GM19463 (cell line): ENCODE data around the gene MAN1A2.
"Not testable (repeated sequence)": the region's sequence is repeated elsewhere in the genome, so short reads cannot be mapped to it uniquely, and the experiment has no call there.

Source experiments
- ATAC-seq: cut with Tn5 transposase; IDR thresholded peaks from one replicate; pipeline ENCODE4 v1.9.1; 2021; ENCODE audit warnings: mild to moderate bottlenecking, moderate library complexity; ENCODE audit not compliant: unreplicated experiment

The MAN1A2 gene

DNA sequence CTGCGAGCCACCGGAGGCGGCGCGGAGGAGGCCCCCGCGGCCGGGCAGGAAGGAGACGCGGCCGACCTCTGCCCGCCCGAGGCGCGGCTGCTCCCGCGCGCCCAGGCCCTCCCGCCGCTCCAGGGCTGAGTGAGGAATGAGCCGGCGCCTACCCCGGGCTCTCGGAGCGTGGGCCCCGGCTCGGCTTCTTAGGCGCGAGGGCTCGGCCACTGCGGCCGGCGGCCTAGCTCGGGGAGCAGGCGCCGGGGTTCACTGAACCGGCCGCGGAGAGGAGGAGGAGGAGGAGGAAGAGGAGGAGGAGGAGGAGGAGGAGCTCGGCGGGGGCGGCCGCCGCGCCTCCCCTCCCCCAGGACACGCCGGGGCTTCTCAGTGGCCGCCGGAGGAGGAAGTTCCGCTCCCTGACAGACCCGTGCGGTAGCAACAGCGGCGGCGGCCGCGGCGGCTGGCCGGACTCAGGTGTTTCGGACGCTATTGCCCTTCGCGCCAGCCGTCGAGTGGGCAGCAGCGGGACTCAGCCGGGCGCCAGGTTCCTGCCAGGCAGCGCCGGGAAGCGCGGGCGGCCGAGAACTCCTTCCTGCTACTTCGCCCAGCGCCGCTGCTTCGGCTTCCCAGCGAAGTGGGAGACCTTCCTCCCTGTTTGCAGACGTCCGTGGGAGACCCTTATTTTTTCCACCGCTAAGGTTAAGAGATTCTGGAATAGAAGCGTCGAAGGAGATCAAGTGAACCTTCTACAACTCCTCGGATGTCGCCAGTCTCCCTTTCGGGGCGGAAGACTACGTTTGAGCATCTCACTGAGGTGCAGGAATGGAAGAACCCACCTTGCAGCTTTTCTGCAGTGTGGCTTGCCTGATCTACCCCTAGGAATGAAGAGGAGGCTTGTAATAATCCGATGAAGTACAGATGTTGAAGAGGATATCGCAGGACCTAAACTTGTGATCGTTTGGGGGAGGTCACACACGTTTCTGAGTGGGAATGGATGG, at the start of gene MAN1A2:
TSS of gene MAN1A2 (plus strand) at position 404 of the 980 bp plus-strand sequence. CDS start 735 bp downstream, outside the sequence.
- peak; percentile 67 for ATAC-seq

DNA sequence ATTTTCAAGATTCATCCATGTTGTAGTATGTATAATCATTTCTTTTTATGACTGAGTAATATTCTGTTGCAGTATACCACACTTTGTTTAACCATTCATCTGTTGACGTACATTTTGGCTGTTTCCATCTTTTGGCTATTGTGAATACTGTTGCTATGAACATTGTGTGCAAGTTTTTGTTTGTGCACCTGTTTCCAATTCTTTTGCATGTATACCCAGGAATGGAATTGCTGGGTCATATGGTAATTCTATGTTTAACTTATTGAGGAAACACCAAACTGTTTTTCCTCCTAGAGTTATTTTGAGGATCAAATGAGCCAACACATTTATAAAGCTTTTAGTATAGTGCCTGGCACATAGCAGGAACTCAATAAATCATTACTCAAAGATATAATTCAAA, 49.2 kb upstream of the MAN1A2 start:
- no peak for ATAC-seq

DNA sequence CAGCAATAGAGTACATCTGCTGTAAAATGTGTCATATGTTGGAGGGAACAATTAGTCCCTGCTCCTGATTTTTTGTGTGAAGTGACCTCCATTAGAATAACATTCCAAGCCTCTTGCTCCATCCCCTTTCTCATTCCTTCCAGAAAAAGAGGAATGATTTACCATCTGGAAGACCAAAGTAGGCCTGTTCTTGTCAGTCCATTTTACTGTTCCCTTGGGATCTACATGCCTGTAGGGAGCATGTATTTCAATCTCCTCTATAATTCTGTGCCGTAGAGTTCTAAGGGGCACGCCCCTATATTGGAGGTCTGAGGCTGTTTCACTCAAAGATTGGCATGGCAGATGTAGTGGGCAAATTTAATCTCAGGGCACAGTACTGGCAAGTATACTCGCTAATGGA, 48.8 kb upstream of the MAN1A2 start:
- no peak for ATAC-seq

DNA sequence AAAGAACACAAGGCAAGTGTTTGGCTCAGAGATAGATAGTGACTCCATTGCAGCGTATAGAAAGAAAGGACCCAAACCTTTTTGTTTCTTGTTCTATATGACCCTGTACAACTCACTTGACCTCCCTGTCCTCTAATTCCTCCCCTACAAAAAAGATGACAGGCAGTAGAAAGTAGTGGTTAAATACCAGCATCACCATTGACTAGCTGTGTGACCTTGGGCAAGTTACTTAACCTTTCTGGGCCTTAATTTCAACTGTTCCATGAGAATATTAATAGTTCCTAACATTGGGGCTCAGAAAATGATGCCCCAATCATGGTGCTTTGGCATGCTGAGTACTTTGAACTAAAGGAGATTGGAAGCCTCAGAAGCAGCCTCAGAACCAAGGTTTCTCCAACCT, 46.7 kb upstream of the MAN1A2 start:
- ATAC-seq, result no peak

DNA sequence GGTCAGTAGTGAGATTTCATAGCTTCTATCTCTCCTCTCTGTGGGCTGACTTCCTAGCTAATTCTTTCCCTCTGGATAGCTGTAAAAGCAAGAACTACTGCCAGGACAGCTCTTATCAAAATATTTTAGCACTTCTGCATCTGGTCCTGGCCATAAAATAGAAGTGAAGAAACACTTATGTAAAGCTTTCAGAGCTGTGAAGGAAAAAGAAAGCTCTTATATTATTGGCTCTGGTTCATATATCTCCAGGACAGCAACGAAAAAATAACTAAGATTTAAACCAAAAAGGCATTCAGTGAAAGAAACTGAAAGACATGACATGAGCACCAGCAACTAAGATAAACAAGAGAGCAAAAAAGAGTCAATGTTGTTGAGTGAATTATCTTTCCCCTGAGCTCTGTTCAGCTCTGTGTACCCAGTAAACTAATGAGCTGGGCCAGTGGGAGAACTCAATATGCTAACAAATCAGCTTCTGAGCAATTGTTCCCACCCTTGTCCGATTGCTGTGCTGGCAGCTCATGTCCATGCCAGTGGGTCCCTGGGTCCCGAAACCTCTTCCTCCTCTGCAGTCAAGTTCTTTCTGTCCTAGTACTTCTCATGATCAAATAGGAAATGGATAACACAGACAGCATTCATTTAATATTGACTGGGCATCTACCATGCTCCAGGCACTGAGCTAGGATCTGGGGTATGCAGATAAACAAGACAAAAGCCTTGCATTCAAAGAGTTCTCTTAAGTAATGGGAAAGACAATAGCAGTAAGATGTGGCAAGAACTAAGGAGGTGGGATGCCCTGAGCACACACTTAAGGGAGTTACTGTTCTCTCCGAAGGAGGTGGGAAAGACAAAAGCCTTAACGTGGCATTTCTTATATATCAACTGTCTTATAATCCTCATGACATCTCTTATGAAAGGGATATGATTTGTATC, 45.3 kb upstream of the MAN1A2 start:
- no peak for ATAC-seq

DNA sequence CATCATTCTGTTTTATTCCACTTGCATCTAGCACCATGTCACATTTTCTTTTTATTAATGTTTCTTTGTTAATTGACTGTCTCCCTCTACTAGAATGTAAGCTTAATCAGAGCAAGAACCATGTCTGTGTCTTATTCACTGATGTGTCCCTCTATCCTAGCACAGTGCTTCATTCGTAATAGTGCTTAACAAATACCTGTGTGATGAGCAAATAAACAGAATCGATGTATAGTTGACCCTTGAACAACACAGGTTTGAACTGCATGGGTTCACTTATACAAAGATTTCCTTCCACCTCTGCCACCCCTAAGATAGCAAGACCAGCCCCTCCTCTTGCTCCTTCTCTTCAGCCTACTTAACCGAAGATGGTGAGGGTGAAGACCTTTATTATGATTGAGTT, 42.9 kb upstream of the MAN1A2 start:
- no peak for ATAC-seq

DNA sequence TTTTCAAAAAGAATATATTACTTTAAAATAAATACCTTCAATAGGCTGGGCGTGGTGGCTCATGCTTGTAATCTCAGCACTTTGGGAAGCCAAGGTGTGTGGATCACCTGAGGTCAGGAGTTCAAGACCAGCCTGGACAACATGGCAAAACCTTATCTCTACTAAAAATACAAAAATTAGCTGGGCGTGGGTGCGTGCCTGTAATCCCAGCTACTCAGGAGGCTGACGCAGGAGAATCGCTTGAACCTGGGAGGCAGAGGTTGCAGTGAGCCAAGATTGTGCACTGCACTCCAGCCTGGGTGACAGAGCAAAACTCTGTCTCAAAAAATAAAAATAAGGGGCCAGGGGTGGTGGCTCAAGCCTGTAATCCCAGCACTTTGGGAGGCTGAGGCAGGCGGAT, 41.2 kb upstream of the MAN1A2 start:
- not testable (repeated sequence) for ATAC-seq

DNA sequence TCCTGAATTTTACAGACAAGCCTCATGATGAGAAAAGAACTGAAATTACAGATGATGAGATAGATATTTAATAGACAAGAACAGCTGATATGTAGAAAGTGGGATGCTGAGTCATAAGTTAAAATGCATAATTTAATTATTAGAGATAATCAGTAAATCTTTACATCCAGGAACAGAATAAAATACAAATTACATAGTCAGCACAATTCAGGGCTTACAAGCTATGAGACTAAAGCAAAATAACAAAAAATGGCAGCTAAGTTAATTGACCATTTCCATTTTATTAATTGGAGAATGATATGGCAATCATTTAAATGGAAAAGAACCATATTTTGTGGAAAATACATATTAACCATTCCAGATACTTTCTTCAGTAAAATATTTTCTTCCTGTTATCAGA, 40.2 kb upstream of the MAN1A2 start:
- no peak for ATAC-seq

DNA sequence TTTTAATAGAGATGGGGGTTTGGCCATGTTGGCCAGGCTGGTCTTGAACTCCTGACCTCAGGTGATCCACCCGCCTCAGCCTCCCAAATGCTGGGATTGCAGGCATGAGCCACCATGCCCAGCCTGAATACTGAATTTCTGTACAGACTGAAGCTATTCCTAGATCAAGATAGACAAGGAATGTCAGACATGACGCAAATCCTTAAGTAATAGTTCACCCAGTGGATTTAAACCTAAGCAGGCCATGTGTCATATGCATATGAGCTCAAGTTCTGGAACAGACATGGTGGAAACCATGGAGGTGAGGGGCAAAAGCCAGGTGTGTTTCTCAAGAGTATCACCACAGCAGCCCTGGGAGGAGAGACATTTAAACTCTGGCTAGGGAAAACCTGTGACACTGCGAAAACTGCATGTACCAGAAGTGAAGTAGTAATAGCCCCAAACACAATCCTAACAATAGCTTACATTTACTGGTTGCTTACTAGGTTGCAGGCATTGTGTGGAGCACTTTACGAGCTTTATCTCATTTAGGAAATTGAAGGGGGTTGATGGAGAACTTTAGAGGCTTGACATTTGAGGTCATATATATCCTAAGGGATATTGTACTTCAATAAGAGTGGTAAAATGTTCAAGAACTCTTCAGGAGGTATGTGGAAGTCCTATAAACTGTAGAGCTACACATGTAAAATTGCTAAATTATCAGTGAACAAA, 31.7 kb upstream of the MAN1A2 start:
- no peak for ATAC-seq

DNA sequence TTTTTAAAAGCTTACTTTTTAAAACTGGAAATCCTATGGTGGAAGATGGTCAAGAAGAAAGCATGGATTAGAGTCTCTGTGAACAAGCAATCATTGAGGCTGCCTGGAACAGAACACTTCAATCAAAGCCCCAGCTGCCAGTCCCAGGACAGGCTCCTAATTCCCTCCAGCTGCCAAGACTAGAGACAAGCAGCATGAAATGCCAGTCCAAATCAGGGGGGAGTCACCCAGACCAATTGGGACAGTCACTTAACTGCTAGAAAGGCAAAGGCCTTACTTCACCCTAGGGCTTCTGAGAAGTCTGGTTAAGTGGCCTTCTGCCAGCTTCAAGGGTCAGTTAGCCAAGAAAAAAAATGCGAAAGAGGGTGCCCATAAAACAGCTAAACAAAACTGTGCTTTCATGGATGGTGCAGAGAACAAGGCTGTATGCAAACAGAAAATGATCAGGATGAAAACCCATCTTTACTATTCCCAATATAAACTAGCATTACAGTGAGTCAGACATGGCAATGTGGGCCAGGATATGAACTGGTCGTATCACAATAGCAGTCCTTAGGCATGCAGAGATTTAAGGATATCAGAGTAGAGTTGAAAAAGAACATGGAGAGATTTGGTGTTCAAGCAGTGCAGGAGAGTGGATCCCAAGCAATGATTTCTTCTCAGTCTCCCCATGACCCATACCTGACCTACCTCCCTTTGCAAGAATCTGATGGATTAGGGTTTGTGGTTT, 31.0 kb upstream of the MAN1A2 start:
- ATAC-seq, result no peak

DNA sequence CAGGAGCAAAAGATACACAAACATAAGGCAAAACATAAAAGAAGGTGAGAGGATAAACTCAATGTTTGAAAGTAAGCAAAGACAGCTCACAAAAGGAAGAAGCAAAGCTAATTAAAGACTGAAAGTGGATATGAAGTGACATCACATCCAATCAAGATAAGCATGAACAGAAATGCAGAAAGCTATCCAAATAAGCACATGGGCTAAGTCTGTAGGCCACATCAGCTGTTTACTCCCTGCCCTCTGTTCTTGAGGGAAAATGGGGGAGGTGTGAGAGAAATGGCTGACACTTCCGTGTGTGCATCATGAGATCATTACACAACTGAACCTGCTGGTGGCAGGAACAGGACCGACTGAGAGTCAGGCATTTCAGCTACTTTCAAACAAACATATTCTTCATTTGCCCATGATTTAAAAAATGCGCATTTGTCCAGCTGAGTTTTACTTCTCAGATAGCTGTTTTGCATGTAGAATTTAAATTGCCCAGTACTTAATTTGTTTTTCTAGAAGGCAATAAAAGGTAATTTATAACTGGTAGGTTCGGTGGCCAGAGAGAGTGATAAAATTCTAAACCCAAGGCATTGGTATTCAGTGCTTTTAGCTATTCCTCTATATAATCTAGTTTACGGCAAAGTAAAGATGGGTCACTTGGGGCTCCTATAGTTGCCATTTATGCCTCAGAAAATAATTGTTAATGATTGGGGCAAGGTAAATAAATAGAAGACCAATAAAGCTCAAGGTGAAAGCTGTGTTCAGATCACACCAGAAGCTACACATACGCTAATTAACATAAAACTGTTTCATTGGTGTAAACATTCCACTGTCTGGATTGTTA, 27.2 kb upstream of the MAN1A2 start:
- no peak for ATAC-seq

DNA sequence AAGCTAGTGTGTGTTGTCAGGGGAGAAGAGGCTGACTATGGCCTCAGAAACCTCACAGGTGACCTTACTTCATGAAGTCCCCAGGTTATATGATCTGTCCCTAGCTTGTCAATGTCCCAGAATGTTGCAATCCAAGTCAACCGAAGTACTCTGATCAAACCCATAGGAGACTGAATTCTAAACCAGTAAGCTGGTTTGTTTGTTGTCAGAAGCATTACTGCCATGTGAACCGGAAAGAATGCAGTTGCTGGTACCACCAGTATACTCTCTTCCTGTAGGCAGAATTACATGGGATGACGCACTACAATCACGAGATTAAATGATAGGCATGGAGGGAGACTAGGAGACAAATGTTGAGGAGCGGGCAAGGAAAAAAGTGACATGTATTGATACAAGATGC, 26.1 kb upstream of the MAN1A2 start:
- ATAC-seq, result no peak

DNA sequence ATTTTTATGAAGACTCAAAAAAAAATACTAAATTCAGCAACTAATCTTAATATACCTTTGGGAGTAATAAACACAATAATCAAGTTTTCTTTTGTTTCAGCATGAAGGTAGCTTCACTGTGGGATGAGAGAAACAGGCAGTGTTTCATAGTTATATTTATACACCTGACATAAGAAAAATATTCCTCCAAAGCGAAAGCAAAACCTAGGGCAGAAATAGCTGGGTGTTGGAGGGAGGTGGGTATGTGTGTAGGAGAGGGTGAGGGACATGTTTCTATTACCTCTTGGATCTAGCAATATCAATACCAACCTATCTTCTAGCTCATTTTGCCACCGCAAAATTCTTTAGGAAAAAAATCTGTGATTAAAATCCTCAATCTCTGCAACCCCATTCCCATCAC, 24.9 kb upstream of the MAN1A2 start:
- ATAC-seq, result no peak

DNA sequence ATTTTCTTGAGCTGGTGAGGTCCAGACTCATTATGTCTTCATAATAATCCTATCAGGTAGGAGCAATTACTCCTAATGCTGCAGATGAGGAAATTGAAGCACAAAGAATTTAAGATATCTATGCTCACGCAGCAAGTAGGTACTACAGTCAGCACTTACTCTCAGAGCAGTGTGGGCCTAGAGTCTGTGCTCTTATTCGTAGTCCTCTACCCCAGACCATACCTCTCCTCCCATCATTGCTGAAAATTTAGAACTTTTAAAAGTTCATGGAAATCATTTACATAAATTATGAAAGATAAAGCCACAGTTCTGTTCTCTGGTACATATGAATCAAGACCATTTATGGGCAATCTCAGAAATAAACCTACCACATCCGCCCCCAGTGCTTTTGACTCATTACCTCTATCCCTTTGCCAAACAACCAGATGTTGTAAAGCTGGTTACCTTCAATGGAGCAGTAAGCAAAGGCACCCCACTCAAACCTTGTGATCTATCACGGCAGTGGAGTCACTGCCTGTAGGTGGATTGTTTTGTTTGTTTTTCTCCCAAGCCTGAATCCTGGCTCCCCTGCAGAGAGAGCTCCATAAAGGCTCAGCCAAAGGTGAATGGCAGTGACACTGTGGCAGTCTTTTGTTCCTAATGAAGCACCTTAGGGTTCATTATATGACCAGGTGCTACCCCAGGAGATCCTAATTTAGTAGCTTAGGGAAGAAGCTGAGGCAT, 20.9 kb upstream of the MAN1A2 start:
- no peak for ATAC-seq

DNA sequence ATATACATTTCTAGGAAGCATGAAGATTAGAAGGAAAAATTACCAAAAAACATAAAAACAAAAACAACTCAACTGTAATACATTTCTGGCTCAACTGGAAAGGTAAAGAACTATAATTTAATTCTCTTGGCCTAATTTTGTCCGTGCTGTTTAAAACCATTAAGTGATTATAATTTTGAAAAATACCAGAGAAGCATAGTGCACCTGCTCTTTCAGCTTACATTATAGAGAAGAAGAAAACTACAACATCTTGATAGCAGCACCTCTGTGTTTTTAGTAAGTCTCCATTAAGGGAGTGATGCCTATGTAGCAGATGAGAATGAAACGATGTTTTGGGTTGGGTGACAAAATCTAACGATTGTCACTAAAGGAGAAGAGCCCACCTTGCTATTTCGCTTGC, 19.3 kb upstream of the MAN1A2 start:
- ATAC-seq, result no peak

DNA sequence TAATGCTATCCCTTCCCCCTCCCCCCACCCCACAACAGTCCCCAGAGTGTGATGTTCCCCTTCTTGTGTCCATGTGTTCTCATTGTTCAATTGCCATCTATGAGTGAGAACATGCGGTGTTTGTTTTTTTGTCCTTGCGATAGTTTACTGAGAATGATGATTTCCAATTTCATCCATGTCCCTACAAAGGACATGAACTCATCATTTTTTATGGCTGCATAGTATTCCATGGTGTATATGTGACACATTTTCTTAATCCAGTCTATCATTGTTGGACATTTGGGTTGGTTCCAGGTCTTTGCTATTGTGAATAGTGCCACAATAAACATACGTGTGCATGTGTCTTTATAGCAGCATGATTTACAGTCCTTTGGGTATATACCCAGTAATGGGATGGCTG, 14.6 kb upstream of the MAN1A2 start:
- ATAC-seq, result not testable (repeated sequence)

DNA sequence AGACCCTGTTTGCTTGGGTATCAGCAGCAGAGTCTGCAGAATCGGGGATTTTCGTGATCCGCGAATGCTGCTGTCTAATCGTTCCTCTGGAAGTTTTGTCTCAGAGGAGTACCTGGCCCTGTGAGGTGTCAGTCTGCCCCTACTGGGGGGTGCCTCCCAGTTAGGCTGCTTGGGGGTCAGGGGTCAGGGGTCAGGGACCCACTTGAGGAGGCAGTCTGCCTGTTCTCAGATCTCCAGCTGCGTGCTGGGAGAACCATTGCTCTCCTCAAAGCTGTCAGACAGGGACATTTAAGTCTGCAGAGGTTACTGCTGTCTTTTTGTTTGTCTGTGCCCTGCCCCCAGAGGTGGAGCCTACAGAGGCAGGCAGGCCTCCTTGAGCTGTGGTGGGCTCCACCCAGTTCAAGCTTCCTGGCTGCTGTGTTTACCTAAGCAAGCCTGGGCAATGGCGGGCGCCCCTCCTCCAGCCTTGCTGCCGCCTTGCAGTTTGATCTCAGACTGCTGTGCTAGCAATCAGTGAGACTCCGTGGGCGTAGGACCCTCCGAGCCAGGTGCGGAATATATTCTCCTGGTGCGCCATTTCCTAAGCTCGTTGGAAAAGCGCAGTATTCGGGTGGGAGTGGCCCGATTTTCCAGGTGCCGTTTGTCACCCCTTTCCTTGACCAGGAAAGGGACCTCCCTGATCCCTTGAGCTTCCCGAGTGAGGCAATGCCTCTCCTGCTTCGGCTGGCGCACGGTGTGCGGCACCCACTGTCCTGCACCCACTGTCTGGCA, 9.2 kb upstream of the MAN1A2 start:
- ATAC-seq, result not testable (repeated sequence)

DNA sequence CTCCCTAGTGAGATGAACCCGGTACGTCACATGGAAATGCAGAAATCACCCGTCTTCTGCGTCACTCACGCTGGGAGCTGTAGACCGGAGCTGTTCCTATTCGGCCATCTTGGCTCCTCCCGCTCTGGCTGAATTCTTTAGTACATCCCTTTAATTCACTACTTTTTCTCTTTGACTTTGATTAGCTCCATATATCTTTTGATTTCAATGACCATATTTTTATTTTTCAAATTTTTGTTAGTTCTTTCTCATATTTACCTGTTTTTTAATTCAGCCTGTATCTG, 8.7 kb upstream of the MAN1A2 start:
- not testable (repeated sequence) for ATAC-seq
